Liver (tissue), 9 donors: ENCODE measurements around the gene STIM1. TPM values are rescaled to one million over a fixed set of nuclear protein-coding genes. Genes with fewer than 3 reads are reported as not detected.
"Not testable (repeated sequence)": the region's sequence is repeated elsewhere in the genome, so short reads cannot be mapped to it uniquely, and the experiment has no call there.

ENCODE experiments used
- DNase-seq: peaks from one replicate; pipeline ENCODE4 v3.0.0-alpha.2; 2017; ENCODE audit warnings: low spot score
- H3K27ac ChIP-seq, 2 donors: one replicate each; pipeline ENCODE4 v1.7.0; 2013; ENCODE audit warnings: inconsistent platforms in 2 of 2, low read length in 2 of 2, control low read depth in 1 of 2, low read depth in 1 of 2, mild to moderate bottlenecking in 1 of 2
- H3K27me3 ChIP-seq, 4 donors: one replicate each; pipeline versions ENCODE4 v1.6.1 to v1.7.0; 2013; ENCODE audit warnings: low read length in 3 of 4, inconsistent platforms in 1 of 4, mild to moderate bottlenecking in 1 of 4, moderate library complexity in 1 of 4; ENCODE audit not compliant: control insufficient read depth in 4 of 4, insufficient read depth in 4 of 4
- H3K36me3 ChIP-seq, 4 donors: one replicate each; pipeline versions ENCODE4 v1.6.1 to v1.7.0; 2013; ENCODE audit warnings: low read length in 3 of 4, mild to moderate bottlenecking in 3 of 4, low read depth in 1 of 4, moderate library complexity in 1 of 4; ENCODE audit not compliant: control insufficient read depth in 4 of 4, insufficient read depth in 3 of 4
- H3K4me1 ChIP-seq, 4 donors: one replicate each; pipeline versions ENCODE4 v1.6.1 to v1.7.0; 2013; ENCODE audit warnings: low read length in 3 of 4, mild to moderate bottlenecking in 3 of 4, moderate library complexity in 1 of 4; ENCODE audit not compliant: control insufficient read depth in 4 of 4, insufficient read depth in 4 of 4
- H3K4me3 ChIP-seq, 3 donors: one replicate each; pipeline versions ENCODE4 v1.6.1 to v1.7.0; 2013; ENCODE audit warnings: low read length in 3 of 3, control low read depth in 1 of 3, low read depth in 1 of 3, mild to moderate bottlenecking in 1 of 3
- H3K9ac ChIP-seq, 2 donors: one replicate each; pipeline ENCODE4 v1.7.0; 2013; ENCODE audit warnings: low read length in 2 of 2, mild to moderate bottlenecking in 2 of 2, moderate library complexity in 2 of 2, control low read depth in 1 of 2, low read depth in 1 of 2
- H3K9me3 ChIP-seq, 4 donors: one replicate each; pipeline versions ENCODE4 v1.6.1 to v1.7.0; 2013; ENCODE audit warnings: low read length in 3 of 4; ENCODE audit not compliant: control insufficient read depth in 4 of 4
- CTCF ChIP-seq: fragments of 150-350 bp; IDR thresholded peaks from 2 replicates; pipeline ENCODE4 v1.5.1; 2017; ENCODE audit warnings: improper control_type of control experiment, low read depth, low read length; ENCODE audit not compliant: missing input control
- FOXA2 ChIP-seq: IDR thresholded peaks from 2 replicates; pipeline ENCODE4 v1.6.1; 2016; ENCODE audit warnings: antibody characterized with exemption
- RAD21 ChIP-seq, 2 donors: IDR thresholded peaks; 2 replicates each; pipeline ENCODE4 v1.6.1; 2016; ENCODE audit warnings: antibody characterized with exemption in 2 of 2, mild to moderate bottlenecking in 2 of 2
- REST ChIP-seq: IDR thresholded peaks from 2 replicates; pipeline ENCODE4 v1.6.1; 2016; ENCODE audit warnings: antibody characterized with exemption, mild to moderate bottlenecking
- TAF1 ChIP-seq: conservative IDR thresholded peaks from 2 replicates; pipeline ENCODE4 v1.6.1; 2016; ENCODE audit warnings: antibody characterized with exemption, mild to moderate bottlenecking
- ZBTB33 ChIP-seq: IDR thresholded peaks from 2 replicates; pipeline ENCODE4 v1.6.1; 2016; ENCODE audit warnings: antibody characterized with exemption
- WGBS: extraction: QIAGEN DNeasy Blood & Tissue Kit; methylation state at CpG from one replicate; pipeline ENCODE4 v1.1.7; 2013; 5-methylcytosine and 5-hydroxymethylcytosine counted together
- polyA plus RNA-seq, 2 donors: library from polyadenylated mRNA; stranded (reverse) in 1 of 2; unstranded in 1 of 2; fragments of 200-250 nt in 1 of 2; fragments of >200 nt in 1 of 2; fragmentation: Nextera tagmentation in 1 of 2; extraction: Ambion mirVana in 1 of 2; gene quantifications; one replicate each; pipeline versions ENCODE4 v1.2.1 to v1.2.3, GENCODE V29; 2013 to 2015
- total RNA-seq, 2 donors: library from RNA; depleted of rRNA; stranded (reverse); fragments of >200 nt; gene quantifications; one replicate each; pipeline ENCODE4 v1.2.3, GENCODE V29; 2014
- donor health status: healthy.
- donor health status: healthy.
- donor health status: healthy.
- donor health status: healthy.
- donor health status: healthy.

The STIM1 gene
- total and polyA plus RNA-seq, 4 donors: 19.7 to 42.9 (median 25.1) TPM

- H3K36me3 ChIP-seq, H3K27me3 ChIP-seq, H3K9me3 ChIP-seq, H3K9ac ChIP-seq, H3K4me3 ChIP-seq, H3K27ac ChIP-seq, DNase-seq: not testable (repeated sequence)
- peaks cover 1 to 18% (median 13%) of the 10 kb centered on the region in 4 donors for H3K4me1 ChIP-seq
- WGBS: 90% methylated on average over 19 of the region's 19 CpGs
Measured at GRCh38 chr11:3900230-3900629, 44.8 kb downstream of the STIM1 start.

GRCh38 chr11:3901249-3902025 is 46.0 kb downstream of the STIM1 start:
- no peak overlapping the region for H3K4me3 ChIP-seq
- no peaks in the 10 kb centered on the region for H3K27me3 ChIP-seq
- WGBS: 96% methylated on average over 6 of the region's 6 CpGs
- peaks cover 3 to 25% (median 21%) of the 10 kb centered on the region in 4 donors for H3K4me1 ChIP-seq
- H3K27ac ChIP-seq: no peak overlapping the region
- DNase-seq: no peak
- TF ChIP-seq FOXA2 (no peak), ZBTB33 (no peak), RAD21 (IDR thresholded peaks at IDR 0.05) (no peak)
- H3K36me3 ChIP-seq: no peaks in the 10 kb centered on the region
- no peaks in the 10 kb centered on the region for H3K9me3 ChIP-seq
- no peak overlapping the region for H3K9ac ChIP-seq

- H3K9me3 ChIP-seq: no peaks in the 10 kb centered on the region
- H3K4me1 ChIP-seq: peaks cover 3 to 25% (median 21%) of the 10 kb centered on the region in 4 donors
- no peaks in the 10 kb centered on the region for H3K36me3 ChIP-seq
- TF ChIP-seq CTCF: no peak
- TF ChIP-seq REST: no peak
- no peak for TF ChIP-seq TAF1
- H3K27ac ChIP-seq: no peak overlapping the region
- no peak overlapping the region for H3K9ac ChIP-seq
- no peaks in the 10 kb centered on the region for H3K27me3 ChIP-seq
- H3K4me3 ChIP-seq: no peak overlapping the region
- DNase-seq: no peak
- 91% methylated on average over 7 of the region's 7 CpGs for WGBS
Measured at GRCh38 chr11:3902441-3902840, 47.0 kb downstream of the STIM1 start.
